ENCODE measurements around the gene PDZD4. TPM values are rescaled to one million over a fixed set of nuclear protein-coding genes. Genes with fewer than 3 reads are reported as not detected.

The PDZD4 gene, protein sequence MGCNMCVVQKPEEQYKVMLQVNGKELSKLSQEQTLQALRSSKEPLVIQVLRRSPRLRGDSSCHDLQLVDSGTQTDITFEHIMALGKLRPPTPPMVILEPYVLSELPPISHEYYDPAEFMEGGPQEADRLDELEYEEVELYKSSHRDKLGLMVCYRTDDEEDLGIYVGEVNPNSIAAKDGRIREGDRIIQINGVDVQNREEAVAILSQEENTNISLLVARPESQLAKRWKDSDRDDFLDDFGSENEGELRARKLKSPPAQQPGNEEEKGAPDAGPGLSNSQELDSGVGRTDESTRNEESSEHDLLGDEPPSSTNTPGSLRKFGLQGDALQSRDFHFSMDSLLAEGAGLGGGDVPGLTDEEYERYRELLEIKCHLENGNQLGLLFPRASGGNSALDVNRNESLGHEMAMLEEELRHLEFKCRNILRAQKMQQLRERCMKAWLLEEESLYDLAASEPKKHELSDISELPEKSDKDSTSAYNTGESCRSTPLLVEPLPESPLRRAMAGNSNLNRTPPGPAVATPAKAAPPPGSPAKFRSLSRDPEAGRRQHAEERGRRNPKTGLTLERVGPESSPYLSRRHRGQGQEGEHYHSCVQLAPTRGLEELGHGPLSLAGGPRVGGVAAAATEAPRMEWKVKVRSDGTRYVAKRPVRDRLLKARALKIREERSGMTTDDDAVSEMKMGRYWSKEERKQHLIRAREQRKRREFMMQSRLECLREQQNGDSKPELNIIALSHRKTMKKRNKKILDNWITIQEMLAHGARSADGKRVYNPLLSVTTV
- 44.0 TPM for total RNA-seq

DNA sequence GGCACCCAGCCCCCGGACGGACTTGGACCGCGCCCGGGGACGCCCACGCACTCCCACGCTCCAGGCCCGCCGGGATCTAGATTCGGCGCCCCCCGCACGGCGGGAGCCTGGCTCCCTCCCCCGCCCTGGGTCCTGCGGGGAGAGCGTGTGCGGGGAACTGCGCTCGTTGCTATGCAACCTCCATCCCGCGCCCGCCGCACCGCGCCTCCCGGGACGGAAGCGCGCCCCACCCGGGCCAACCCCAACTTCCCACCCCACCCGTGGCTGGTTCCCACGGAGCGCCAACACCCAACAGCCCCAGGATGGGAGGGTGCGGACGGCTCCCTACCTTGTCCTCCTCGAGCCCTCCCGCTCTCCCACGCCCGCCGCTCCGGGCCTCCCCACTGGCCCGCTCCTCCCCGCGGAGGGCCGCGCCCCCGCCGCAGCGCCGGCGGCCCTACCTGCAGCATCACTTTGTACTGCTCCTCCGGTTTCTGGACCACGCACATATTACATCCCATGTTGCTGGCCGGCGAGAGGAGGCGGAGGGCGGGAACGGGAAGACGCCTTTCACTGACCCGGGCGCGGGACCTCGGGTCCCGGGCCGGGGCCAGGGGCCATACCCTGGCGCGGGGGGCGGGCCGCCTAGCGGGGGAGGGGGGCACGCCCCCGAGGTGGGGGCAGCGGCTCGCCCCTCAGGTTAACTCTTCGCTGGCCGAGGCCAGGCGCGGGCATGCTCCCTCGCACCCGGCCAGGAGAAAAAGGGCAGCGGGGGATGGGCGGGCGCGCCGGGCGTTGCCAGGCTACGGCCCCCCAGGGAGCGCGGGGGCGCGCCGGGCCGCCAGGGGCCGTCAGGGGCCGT, at the start of gene PDZD4:
Gene PDZD4 (minus strand): TSS at position 746 of the 841 bp plus-strand sequence. CDS start 246 bp downstream, at position 500.

GRCh38 chrX:153794018-153794896, 36.1 kb downstream of the PDZD4 start, which contains the start of the genes IDH3G and SSR4:
Gene IDH3G (minus strand): TSS chrX:153794375. CDS start chrX:153794326, 49 bp downstream.
Gene SSR4 (plus strand): TSS chrX:153794668. CDS start chrX:153794688, 20 bp downstream.

DNA sequence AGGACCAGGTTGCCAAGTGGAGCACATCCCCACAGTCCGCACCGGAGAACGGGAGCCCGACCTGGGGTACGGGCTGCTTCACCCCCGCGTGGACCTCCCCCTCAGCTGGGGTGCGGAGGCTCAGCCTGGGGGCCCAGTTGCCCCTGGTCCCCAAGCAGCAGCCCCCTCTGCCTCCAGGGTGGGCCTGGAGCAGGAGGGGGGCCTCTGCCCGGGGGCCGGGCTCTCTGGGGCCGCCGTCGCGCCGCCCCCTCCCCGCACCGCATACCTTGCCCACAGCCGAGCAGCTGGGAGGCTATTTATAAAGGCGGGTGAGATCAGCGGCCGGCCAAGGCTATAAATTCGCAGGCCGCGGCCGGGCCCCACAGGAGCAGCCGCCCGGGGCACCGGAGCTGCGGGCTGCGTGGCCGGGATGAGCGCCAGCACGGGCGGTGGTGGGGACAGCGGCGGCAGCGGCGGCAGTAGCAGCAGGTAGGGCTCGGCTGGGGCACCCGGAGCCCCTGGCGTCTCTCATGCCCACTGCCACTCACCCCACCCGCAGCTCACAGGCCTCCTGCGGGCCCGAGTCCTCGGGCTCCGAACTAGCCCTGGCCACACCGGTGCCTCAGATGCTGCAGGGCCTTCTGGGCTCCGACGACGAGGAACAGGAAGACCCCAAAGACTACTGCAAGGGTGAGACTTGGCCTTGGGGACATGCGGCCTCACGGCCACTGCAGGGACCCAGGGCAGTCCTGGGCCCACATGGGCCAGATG, 49.5 kb downstream of the PDZD4 start, which contains the start of gene SRPK3:
Gene SRPK3 (plus strand): TSS at position 364 of the 750 bp plus-strand sequence. CDS start 46 bp downstream, at position 410.

GRCh38 chrX:153763989-153764755, 66.2 kb downstream of the PDZD4 start, which contains the start of gene PLXNB3:
Gene PLXNB3 (plus strand): TSS chrX:153764249. CDS start chrX:153765536, 1,287 bp downstream.

Other genes with a start within 250 kb of the PDZD4 start
- gene CCNQ, start 231.4 kb downstream of the PDZD4 start, total RNA-seq = 15.9 TPM
- not detected for gene DUSP9, start 183.3 kb downstream of the PDZD4 start, total RNA-seq
- gene PNCK, start 156.7 kb downstream of the PDZD4 start, total RNA-seq = 29.3 TPM
- gene SLC6A8, start 142.6 kb downstream of the PDZD4 start, total RNA-seq = 44.7 TPM
- 57.0 TPM for gene BCAP31, start 106.2 kb downstream of the PDZD4 start, total RNA-seq
- gene ABCD1, start 105.7 kb downstream of the PDZD4 start, total RNA-seq = 13.4 TPM
- 7.3 TPM for gene PLXNB3, start 66.3 kb downstream of the PDZD4 start, total RNA-seq
- gene SRPK3, start 49.5 kb downstream of the PDZD4 start, total RNA-seq = 6.9 TPM
- gene IDH3G, start 36.2 kb downstream of the PDZD4 start, total RNA-seq = 54.5 TPM
- 53.0 TPM for gene SSR4, start 35.9 kb downstream of the PDZD4 start, total RNA-seq
- 57.3 TPM for gene L1CAM, start 55.6 kb upstream of the PDZD4 start, total RNA-seq
- 0.99 TPM for gene AVPR2, start 74.1 kb upstream of the PDZD4 start, total RNA-seq
- 37.3 TPM for gene ARHGAP4, start 95.7 kb upstream of the PDZD4 start, total RNA-seq
- gene NAA10, start 104.5 kb upstream of the PDZD4 start, total RNA-seq = 35.3 TPM
- 10.0 TPM for gene RENBP, start 114.1 kb upstream of the PDZD4 start, total RNA-seq
- 41.3 TPM for gene HCFC1, start 141.3 kb upstream of the PDZD4 start, total RNA-seq
- gene TMEM187, start 142.2 kb upstream of the PDZD4 start, total RNA-seq = 4.7 TPM
- gene IRAK1, start 189.4 kb upstream of the PDZD4 start, total RNA-seq = 22.9 TPM

All from camera-type eye (tissue), 1 donor.